ENCODE measurements around the gene SYNCRIP.

DNA sequence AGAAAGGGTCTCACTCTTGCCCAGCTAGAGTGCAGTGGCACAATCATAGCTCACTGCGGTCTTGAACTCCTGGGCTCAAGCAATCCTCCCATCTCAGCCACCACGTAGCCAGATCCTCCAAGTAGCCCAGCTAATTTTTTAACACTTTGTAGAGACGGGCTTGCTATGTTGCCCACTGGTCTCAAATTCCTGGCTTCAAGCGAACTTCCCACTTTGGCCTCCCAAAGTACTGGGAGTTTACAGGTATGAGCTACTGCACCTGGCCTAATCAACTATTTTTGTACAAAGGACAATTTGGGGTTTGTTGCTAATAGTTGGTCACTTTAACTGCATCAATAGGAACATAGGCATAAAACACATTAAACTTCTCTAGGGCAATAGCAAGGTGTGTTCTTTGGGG, 29.9 kb upstream of the SYNCRIP start:
- TF ChIP-seq CTCF (IDR thresholded peaks at IDR 0.05) = no peak
- TF ChIP-seq POLR2A (IDR thresholded peaks at IDR 0.05) = no peak
- no peak for TF ChIP-seq POLR2AphosphoS5 (IDR thresholded peaks at IDR 0.05)
